ENCODE results near the gene C16orf89.

DNA sequence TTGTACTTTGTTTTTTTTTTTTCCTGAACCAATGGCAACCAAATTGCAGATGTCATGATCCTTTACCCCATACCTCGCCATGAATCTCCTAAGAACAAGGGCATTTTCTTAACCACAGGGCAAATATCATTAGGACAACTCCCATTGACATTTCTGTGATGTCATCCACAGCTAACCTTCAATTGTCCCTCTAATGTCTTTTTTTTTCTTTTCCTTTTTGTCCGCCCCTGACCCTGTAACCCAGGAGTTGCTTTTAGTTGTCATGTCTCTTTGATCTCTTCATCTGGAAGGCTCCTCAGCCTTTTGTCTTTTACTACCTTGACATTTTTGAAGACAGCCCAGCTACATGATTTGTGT lies 31.6 kb downstream of the C16orf89 start:
- TF ChIP-seq CTCF (IDR thresholded peaks at IDR 0.05) (no peak), EZH2 (IDR thresholded peaks at IDR 0.05; ENCODE audit: borderline replicate concordance, insufficient read depth, low read depth, low read length, poor library complexity, severe bottlenecking) (no peak)

Measured in B cell (primary cell).